Measurements from ENCODE around the gene ABCA1. TPM values are rescaled to one million over a fixed set of nuclear protein-coding genes. Genes with fewer than 3 reads are reported as not detected.
A peak's percentile ranks its signal among the peaks of the same experiment; 100 is the strongest.

ABCA1 gene
- total and polyA plus RNA-seq, 12 donors: 1.3 to 35.0 (median 11.3) TPM

DNA sequence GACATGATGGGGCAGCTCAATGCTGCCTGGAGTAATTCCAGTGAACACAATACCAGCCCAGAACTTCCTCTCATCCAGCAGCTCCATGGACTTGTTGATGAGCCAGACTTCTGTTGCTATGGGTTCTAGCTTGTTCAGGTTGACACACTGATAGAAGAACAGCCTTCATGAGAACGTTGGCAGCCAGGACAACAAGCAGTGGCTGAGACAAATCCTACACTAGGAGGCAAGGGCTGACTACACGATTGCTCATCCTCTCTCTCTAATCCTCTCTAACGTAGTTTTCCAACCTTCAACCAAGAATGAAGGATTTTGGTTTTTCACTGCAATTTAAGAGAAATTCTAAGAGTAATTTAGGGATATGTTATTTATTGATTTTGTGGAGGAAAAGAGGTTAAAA, 96.3 kb downstream of the ABCA1 start:
- intact Hi-C loops (cut with DNase I): no loop called here
- Histone ChIP-seq H3K27me3 (no peaks in the 10 kb centered on the region), H3K27ac (peak overlapping the region in 1 of 10 donors; percentile 8), H3K4me3 (no peak overlapping the region), H3K4me1 (peaks cover 0 to 45% (median 15%) of the 10 kb centered on the region in 9 donors), H3K9me3 (no peaks in the 10 kb centered on the region), H3K36me3 (peaks cover 0 to 99% (median 28%) of the 10 kb centered on the region in 9 donors)
- WGBS, 2 donors: 84 to 87% methylated on average over 3 of the region's 3 CpGs
- DNase-seq (no peak), ATAC-seq (no peak)
- TF ChIP-seq, protein P1, sequence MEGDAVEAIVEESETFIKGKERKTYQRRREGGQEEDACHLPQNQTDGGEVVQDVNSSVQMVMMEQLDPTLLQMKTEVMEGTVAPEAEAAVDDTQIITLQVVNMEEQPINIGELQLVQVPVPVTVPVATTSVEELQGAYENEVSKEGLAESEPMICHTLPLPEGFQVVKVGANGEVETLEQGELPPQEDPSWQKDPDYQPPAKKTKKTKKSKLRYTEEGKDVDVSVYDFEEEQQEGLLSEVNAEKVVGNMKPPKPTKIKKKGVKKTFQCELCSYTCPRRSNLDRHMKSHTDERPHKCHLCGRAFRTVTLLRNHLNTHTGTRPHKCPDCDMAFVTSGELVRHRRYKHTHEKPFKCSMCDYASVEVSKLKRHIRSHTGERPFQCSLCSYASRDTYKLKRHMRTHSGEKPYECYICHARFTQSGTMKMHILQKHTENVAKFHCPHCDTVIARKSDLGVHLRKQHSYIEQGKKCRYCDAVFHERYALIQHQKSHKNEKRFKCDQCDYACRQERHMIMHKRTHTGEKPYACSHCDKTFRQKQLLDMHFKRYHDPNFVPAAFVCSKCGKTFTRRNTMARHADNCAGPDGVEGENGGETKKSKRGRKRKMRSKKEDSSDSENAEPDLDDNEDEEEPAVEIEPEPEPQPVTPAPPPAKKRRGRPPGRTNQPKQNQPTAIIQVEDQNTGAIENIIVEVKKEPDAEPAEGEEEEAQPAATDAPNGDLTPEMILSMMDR (IDR thresholded peaks at IDR 0.05): no peak

GRCh38 chr9:104826911-104827310, 101.0 kb downstream of the ABCA1 start:
- Histone ChIP-seq H3K27me3 (no peaks in the 10 kb centered on the region), H3K4me1 (peaks cover 0 to 41% (median 8%) of the 10 kb centered on the region in 9 donors), H3K36me3 (peaks cover 0 to 99% (median 60%) of the 10 kb centered on the region in 9 donors), H3K27ac (peak overlapping the region in 2 of 10 donors; percentile 14 to 19), H3K9me3 (no peaks in the 10 kb centered on the region), H3K4me3 (no peak overlapping the region)
- ATAC-seq: peak in 4 of 8 donors; percentile 23 to 63 (median 45)
- intact Hi-C loops (cut with DNase I): no loop called here
- TF ChIP-seq, protein P1 (IDR thresholded peaks at IDR 0.05): no peak
- no peak for DNase-seq
- 76 to 85% methylated on average over 7 of the region's 7 CpGs for WGBS, 2 donors

- Histone ChIP-seq H3K9me3 (no peaks in the 10 kb centered on the region), H3K27ac (peak overlapping the region in 4 of 10 donors; percentile 7 to 46 (median 16)), H3K4me1 (peaks cover 0 to 41% (median 8%) of the 10 kb centered on the region in 9 donors), H3K27me3 (no peaks in the 10 kb centered on the region), H3K4me3 (no peak overlapping the region), H3K36me3 (peaks cover 0 to 99% (median 62%) of the 10 kb centered on the region in 9 donors)
- intact Hi-C loops (cut with DNase I): no loop called here
- WGBS, 2 donors: 75 to 77% methylated on average over 3 of the region's 3 CpGs
- TF ChIP-seq, protein P1 (IDR thresholded peaks at IDR 0.05): no peak
- ATAC-seq: peak in 5 of 8 donors; percentile 40 to 69 (median 68)
- no peak for DNase-seq
Observed at GRCh38 chr9:104826079-104826775, 101.7 kb downstream of the ABCA1 start.

DNA sequence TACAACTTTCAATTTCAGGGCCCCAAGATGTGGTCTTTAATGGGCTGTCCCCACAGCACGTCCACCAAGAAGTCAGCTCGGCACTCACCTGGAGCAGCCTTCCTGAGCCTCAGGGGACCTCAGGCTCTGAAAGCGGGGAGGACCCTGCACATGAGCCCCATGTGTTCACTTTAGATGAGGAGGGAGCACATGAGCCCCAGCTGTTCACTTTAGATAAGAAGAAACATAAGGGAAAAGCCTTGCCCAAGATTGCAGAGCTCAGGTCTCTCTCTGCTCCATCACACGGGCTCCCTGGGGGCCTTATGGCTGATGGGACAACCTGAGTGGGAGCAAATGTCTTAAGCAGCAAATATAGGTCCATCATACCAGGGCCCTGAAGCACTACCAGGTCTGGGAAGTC, 107.6 kb downstream of the ABCA1 start:
- no peak overlapping the region for H3K4me3 ChIP-seq
- TF ChIP-seq, protein P1 (IDR thresholded peaks at IDR 0.05): no peak
- intact Hi-C loops (cut with DNase I): no loop called here
- WGBS, 2 donors: 92 to 97% methylated on average over 4 of the region's 4 CpGs
- H3K36me3 ChIP-seq: peaks cover 0 to 100% (median 69%) of the 10 kb centered on the region in 9 donors
- ATAC-seq (no peak), DNase-seq (no peak)
- no peak overlapping the region for H3K27ac ChIP-seq
- no peaks in the 10 kb centered on the region for H3K4me1 ChIP-seq
- no peaks in the 10 kb centered on the region for H3K27me3 ChIP-seq
- H3K9me3 ChIP-seq: no peaks in the 10 kb centered on the region
